ENCODE data around the gene CRISPLD2. TPM values are rescaled to one million over a fixed set of nuclear protein-coding genes. Genes with fewer than 3 reads are reported as not detected.

CRISPLD2 gene
- total RNA-seq, 1 experiment from 2014 or later = 6.5 TPM

GRCh38 chr16:84896847-84897246 lies 77.1 kb downstream of the CRISPLD2 start:
- no peak overlapping the region for H3K4me3 Mint-ChIP-seq (ENCODE audit: low read depth, unreplicated experiment)
- TF ChIP-seq CTCF (IDR thresholded peaks at IDR 0.05; ENCODE audit: unreplicated experiment) = no peak
- H3K27ac Mint-ChIP-seq (ENCODE audit: unreplicated experiment) = no peak overlapping the region
- no peaks in the 10 kb centered on the region for H3K27me3 Mint-ChIP-seq (ENCODE audit: unreplicated experiment)
- no peaks in the 10 kb centered on the region for H3K36me3 Mint-ChIP-seq (ENCODE audit: insufficient read depth, unreplicated experiment)
- DNase-seq = no peak
- no peaks in the 10 kb centered on the region for H3K4me1 Mint-ChIP-seq (ENCODE audit: low read depth, unreplicated experiment)
- no peaks in the 10 kb centered on the region for H3K9me3 Mint-ChIP-seq (ENCODE audit: low read depth, unreplicated experiment)
- no TSS peak for BruUV-seq (replicated peaks)
- intact Hi-C loops (cut with micrococcal nuclease; ENCODE audit: unreplicated experiment) = no loop called here
- CTCF ChIA-PET = interaction anchor here (0.6 to 0.7 kb wide), 2 partner anchors 22 kb away, joined by 4 read pairs; no protein-coding TSS in a partner anchor

GRCh38 chr16:84897911-84898377 lies 78.2 kb downstream of the CRISPLD2 start:
- Mint-ChIP-seq H3K4me1 (ENCODE audit: low read depth, unreplicated experiment) (no peaks in the 10 kb centered on the region), H3K27ac (ENCODE audit: unreplicated experiment) (no peak overlapping the region), H3K4me3 (ENCODE audit: low read depth, unreplicated experiment) (no peak overlapping the region), H3K9me3 (ENCODE audit: low read depth, unreplicated experiment) (no peaks in the 10 kb centered on the region), H3K27me3 (ENCODE audit: unreplicated experiment) (no peaks in the 10 kb centered on the region), H3K36me3 (ENCODE audit: insufficient read depth, unreplicated experiment) (no peaks in the 10 kb centered on the region)
- no TSS peak for BruUV-seq (replicated peaks)
- no peak for DNase-seq
- intact Hi-C loops (cut with micrococcal nuclease; ENCODE audit: unreplicated experiment) = no loop called here
- TF ChIP-seq CTCF (IDR thresholded peaks at IDR 0.05; ENCODE audit: unreplicated experiment) = no peak
- CTCF ChIA-PET = no interaction called here

GRCh38 chr16:84898447-84898846 lies 78.7 kb downstream of the CRISPLD2 start:
- Mint-ChIP-seq H3K4me1 (ENCODE audit: low read depth, unreplicated experiment) (no peaks in the 10 kb centered on the region), H3K9me3 (ENCODE audit: low read depth, unreplicated experiment) (no peaks in the 10 kb centered on the region), H3K27ac (ENCODE audit: unreplicated experiment) (no peak overlapping the region), H3K36me3 (ENCODE audit: insufficient read depth, unreplicated experiment) (no peaks in the 10 kb centered on the region), H3K4me3 (ENCODE audit: low read depth, unreplicated experiment) (no peak overlapping the region), H3K27me3 (ENCODE audit: unreplicated experiment) (no peaks in the 10 kb centered on the region)
- TF ChIP-seq CTCF (IDR thresholded peaks at IDR 0.05; ENCODE audit: unreplicated experiment) = no peak
- DNase-seq = no peak
- CTCF ChIA-PET = no interaction called here
- no TSS peak for BruUV-seq (replicated peaks)
- intact Hi-C loops (cut with micrococcal nuclease; ENCODE audit: unreplicated experiment) = no loop called here

- Mint-ChIP-seq H3K9me3 (ENCODE audit: low read depth, unreplicated experiment) (no peaks in the 10 kb centered on the region), H3K36me3 (ENCODE audit: insufficient read depth, unreplicated experiment) (no peaks in the 10 kb centered on the region), H3K4me3 (ENCODE audit: low read depth, unreplicated experiment) (no peak overlapping the region), H3K4me1 (ENCODE audit: low read depth, unreplicated experiment) (no peaks in the 10 kb centered on the region), H3K27me3 (ENCODE audit: unreplicated experiment) (no peaks in the 10 kb centered on the region), H3K27ac (ENCODE audit: unreplicated experiment) (no peak overlapping the region)
- intact Hi-C loops (cut with micrococcal nuclease; ENCODE audit: unreplicated experiment) = no loop called here
- DNase-seq = no peak
- no peak for TF ChIP-seq CTCF (IDR thresholded peaks at IDR 0.05; ENCODE audit: unreplicated experiment)
- no TSS peak for BruUV-seq (replicated peaks)
- CTCF ChIA-PET = no interaction called here
Measured at GRCh38 chr16:84899414-84899813, 79.6 kb downstream of the CRISPLD2 start.

Measured in Calu3 (cell line).